HG03175 (cell line): Measurements from ENCODE around the gene TSSK6.

Experiments
- ATAC-seq: cut with Tn5 transposase; IDR thresholded peaks from one replicate; pipeline ENCODE4 v1.9.1; 2021; ENCODE audit warnings: mild to moderate bottlenecking, moderate library complexity; ENCODE audit not compliant: unreplicated experiment

TSSK6 gene

GRCh38 chr19:19465436-19466070, 49.8 kb downstream of the TSSK6 start:
- ATAC-seq = no peak

GRCh38 chr19:19464339-19465098, 50.8 kb downstream of the TSSK6 start:
- ATAC-seq = no peak
